MM.1S (cell line): ENCODE results near the gene UCP2.

Source experiments
- CTCF ChIP-seq: fragments of 300-600 bp; sonication (generic); IDR thresholded peaks from 2 replicates; pipeline ENCODE4 v1.5.1; 2016; ENCODE audit warnings: antibody characterized with exemption, low read length, mixed read lengths
- EZH2 ChIP-seq: fragments of 300-600 bp; sonication (generic); optimal IDR thresholded peaks from 2 replicates; pipeline ENCODE3; 2017; ENCODE audit warnings: low read depth, mild to moderate bottlenecking, antibody characterized with exemption, low read length, mixed read lengths
- EZH2phosphoT487 ChIP-seq: fragments of 300-600 bp; sonication (generic); IDR thresholded peaks from 2 replicates; pipeline ENCODE4 v1.6.1; 2018; ENCODE audit warnings: antibody characterized with exemption, low read length

GRCh38 chr11:73976451-73977151, 6.0 kb downstream of the UCP2 start:
- TF ChIP-seq CTCF (no peak), EZH2phosphoT487 (no peak), EZH2 (no peak)
